PC-9 (cell line): ENCODE data around the gene LNX2.

Experiments used
- EZH2 ChIP-seq: fragments of 200-600 bp; sonication (generic); IDR thresholded peaks from 2 replicates; pipeline ENCODE4 v1.8.0; 2017; ENCODE audit warnings: antibody characterized with exemption, low read depth
- TF ChIP-seq, protein P1 (sequence below): fragments of 200-600 bp; sonication (generic); conservative IDR thresholded peaks from 2 replicates; pipeline ENCODE4 v1.6.1; 2017; ENCODE audit warnings: mixed run types, antibody characterized with exemption, mild to moderate bottlenecking, moderate library complexity

DNA sequence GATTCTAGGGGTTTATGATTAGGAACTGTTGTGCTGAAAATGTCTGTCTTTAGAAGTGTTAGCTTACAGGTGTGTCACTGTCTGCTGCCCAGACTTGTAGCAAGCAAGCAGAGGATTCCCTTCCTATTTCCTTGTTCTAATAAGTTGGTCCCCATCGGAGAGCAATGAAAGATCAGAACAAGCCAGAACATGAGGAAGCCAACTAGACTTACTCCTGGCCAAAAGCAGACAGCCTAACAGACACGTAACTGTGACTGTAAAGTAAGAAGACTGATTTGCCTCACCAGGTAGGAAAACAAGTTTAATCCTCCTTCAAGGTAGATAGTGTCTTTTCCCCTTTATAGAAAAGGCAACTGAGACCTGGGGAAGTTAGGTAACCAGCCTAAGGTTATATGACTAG is 13.9 kb upstream of the LNX2 start:
- TF ChIP-seq, protein P1, sequence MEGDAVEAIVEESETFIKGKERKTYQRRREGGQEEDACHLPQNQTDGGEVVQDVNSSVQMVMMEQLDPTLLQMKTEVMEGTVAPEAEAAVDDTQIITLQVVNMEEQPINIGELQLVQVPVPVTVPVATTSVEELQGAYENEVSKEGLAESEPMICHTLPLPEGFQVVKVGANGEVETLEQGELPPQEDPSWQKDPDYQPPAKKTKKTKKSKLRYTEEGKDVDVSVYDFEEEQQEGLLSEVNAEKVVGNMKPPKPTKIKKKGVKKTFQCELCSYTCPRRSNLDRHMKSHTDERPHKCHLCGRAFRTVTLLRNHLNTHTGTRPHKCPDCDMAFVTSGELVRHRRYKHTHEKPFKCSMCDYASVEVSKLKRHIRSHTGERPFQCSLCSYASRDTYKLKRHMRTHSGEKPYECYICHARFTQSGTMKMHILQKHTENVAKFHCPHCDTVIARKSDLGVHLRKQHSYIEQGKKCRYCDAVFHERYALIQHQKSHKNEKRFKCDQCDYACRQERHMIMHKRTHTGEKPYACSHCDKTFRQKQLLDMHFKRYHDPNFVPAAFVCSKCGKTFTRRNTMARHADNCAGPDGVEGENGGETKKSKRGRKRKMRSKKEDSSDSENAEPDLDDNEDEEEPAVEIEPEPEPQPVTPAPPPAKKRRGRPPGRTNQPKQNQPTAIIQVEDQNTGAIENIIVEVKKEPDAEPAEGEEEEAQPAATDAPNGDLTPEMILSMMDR: no peak
- TF ChIP-seq EZH2: no peak
